GM21825 (cell line): Measurements from ENCODE around the gene HMGXB4.

Experiments used
- ATAC-seq: cut with Tn5 transposase; IDR thresholded peaks from one replicate; pipeline ENCODE4 v1.9.1; 2021; ENCODE audit warnings: mild to moderate bottlenecking, moderate library complexity; ENCODE audit not compliant: unreplicated experiment

HMGXB4 gene

GRCh38 chr22:35324762-35325161 is 67.5 kb downstream of the HMGXB4 start:
- ATAC-seq = no peak

GRCh38 chr22:35325209-35325608 is 67.9 kb downstream of the HMGXB4 start:
- no peak for ATAC-seq

GRCh38 chr22:35326854-35327562 is 69.7 kb downstream of the HMGXB4 start:
- ATAC-seq = no peak

GRCh38 chr22:35327690-35328471 is 70.6 kb downstream of the HMGXB4 start:
- ATAC-seq = no peak

GRCh38 chr22:35328472-35328885 is 71.2 kb downstream of the HMGXB4 start:
- no peak for ATAC-seq

- ATAC-seq = no peak
These were observed 72.0 kb downstream of the HMGXB4 start for GRCh38 chr22:35329114-35329847.

- no peak for ATAC-seq
These were observed 73.1 kb downstream of the HMGXB4 start for GRCh38 chr22:35330258-35330861.

- no peak for ATAC-seq
These were observed 75.0 kb downstream of the HMGXB4 start for GRCh38 chr22:35332278-35332677.

GRCh38 chr22:35333220-35333619 is 75.9 kb downstream of the HMGXB4 start:
- ATAC-seq = no peak

GRCh38 chr22:35334004-35334403 is 76.7 kb downstream of the HMGXB4 start:
- ATAC-seq = no peak

GRCh38 chr22:35335468-35335867 is 78.2 kb downstream of the HMGXB4 start:
- ATAC-seq = no peak

GRCh38 chr22:35335936-35336781 is 78.9 kb downstream of the HMGXB4 start:
- no peak for ATAC-seq

- no peak for ATAC-seq
These were observed 80.6 kb downstream of the HMGXB4 start for GRCh38 chr22:35337932-35338331.

GRCh38 chr22:35341090-35341874 is 84.0 kb downstream of the HMGXB4 start:
- ATAC-seq = no peak

GRCh38 chr22:35342390-35342789 is 85.1 kb downstream of the HMGXB4 start:
- no peak for ATAC-seq

GRCh38 chr22:35343664-35344550 is 86.6 kb downstream of the HMGXB4 start:
- no peak for ATAC-seq

- no peak for ATAC-seq
These were observed 87.8 kb downstream of the HMGXB4 start for GRCh38 chr22:35344956-35345690.
